Trophoblast cell (in vitro differentiated cells and primary cell): Measurements from ENCODE around the gene MUC6.

Experiments
- DNase-seq, 2 donors: peaks; one replicate each; pipeline ENCODE4 v3.0.0-alpha.2; 2016
- H2AFZ ChIP-seq: 2 replicates; pipeline ENCODE4 v1.6.1; 2013; ENCODE audit warnings: low read length, moderate library complexity, mild to moderate bottlenecking; ENCODE audit not compliant: insufficient read depth, poor library complexity
- H2AK5ac ChIP-seq: 2 replicates; pipeline ENCODE4 v1.6.1; 2013; ENCODE audit warnings: mild to moderate bottlenecking, low read length
- H2BK120ac ChIP-seq: 2 replicates; pipeline ENCODE4 v1.6.1; 2013; ENCODE audit warnings: low read length, mild to moderate bottlenecking, moderate library complexity; ENCODE audit not compliant: insufficient read depth, poor library complexity
- H2BK12ac ChIP-seq: 2 replicates; pipeline ENCODE4 v1.6.1; 2013; ENCODE audit warnings: mild to moderate bottlenecking, low read length, moderate library complexity
- H2BK5ac ChIP-seq: 2 replicates; pipeline ENCODE4 v1.6.1; 2013; ENCODE audit warnings: low read length, low read depth, moderate library complexity, mild to moderate bottlenecking; ENCODE audit not compliant: poor library complexity
- H3K14ac ChIP-seq: 2 replicates; pipeline ENCODE4 v1.6.1; 2013; ENCODE audit warnings: mild to moderate bottlenecking, low read length
- H3K18ac ChIP-seq: 2 replicates; pipeline ENCODE4 v1.6.1; 2013; ENCODE audit warnings: mild to moderate bottlenecking, low read length
- H3K23ac ChIP-seq: 2 replicates; pipeline ENCODE4 v1.6.1; 2013; ENCODE audit warnings: low read length
- H3K27ac ChIP-seq: 2 replicates; pipeline ENCODE4 v1.5.1; 2013; ENCODE audit warnings: low read depth, mild to moderate bottlenecking, inconsistent platforms, low read length, moderate library complexity
- H3K27me3 ChIP-seq: 2 replicates; pipeline ENCODE4 v1.6.1; 2013; ENCODE audit warnings: inconsistent platforms, mild to moderate bottlenecking, low read length, moderate library complexity; ENCODE audit not compliant: insufficient read depth
- H3K36me3 ChIP-seq, 2 experiments: 1 replicate in 1 of 2; 2 replicates in 1 of 2; pipeline ENCODE4 v1.6.1; 2013; ENCODE audit warnings: low read length in 2 of 2, mild to moderate bottlenecking in 2 of 2, moderate library complexity in 1 of 2; ENCODE audit not compliant: insufficient read depth in 2 of 2, control insufficient read depth in 1 of 2
- H3K4ac ChIP-seq: 2 replicates; pipeline ENCODE4 v1.6.1; 2013; ENCODE audit warnings: low read depth, mild to moderate bottlenecking, low read length, moderate library complexity
- H3K4me1 ChIP-seq, 2 experiments: 1 replicate in 1 of 2; 2 replicates in 1 of 2; pipeline ENCODE4 v1.6.1; 2013; ENCODE audit warnings: low read length in 2 of 2, mild to moderate bottlenecking in 2 of 2, moderate library complexity in 1 of 2; ENCODE audit not compliant: insufficient read depth in 2 of 2, control insufficient read depth in 1 of 2
- H3K4me2 ChIP-seq: 2 replicates; pipeline ENCODE4 v1.6.1; 2013; ENCODE audit warnings: inconsistent platforms, mild to moderate bottlenecking, low read length, moderate library complexity
- H3K4me3 ChIP-seq: 2 replicates; pipeline ENCODE4 v1.5.1; 2013; ENCODE audit warnings: mild to moderate bottlenecking, low read depth, low read length, inconsistent platforms
- H3K79me1 ChIP-seq: one replicate; pipeline ENCODE4 v1.6.1; 2013; ENCODE audit warnings: low read length
- H3K79me2 ChIP-seq: 2 replicates; pipeline ENCODE4 v1.6.1; 2013; ENCODE audit warnings: low read length, mild to moderate bottlenecking; ENCODE audit not compliant: control insufficient read depth, insufficient read depth, poor library complexity
- H3K9ac ChIP-seq: 2 replicates; pipeline ENCODE4 v1.6.1; 2013; ENCODE audit warnings: mild to moderate bottlenecking, low read length
- H3K9me3 ChIP-seq: 2 replicates; pipeline ENCODE4 v1.6.1; 2013; ENCODE audit warnings: low read depth, mild to moderate bottlenecking, control low read depth, inconsistent platforms, low read length; ENCODE audit not compliant: insufficient read depth
- H4K12ac ChIP-seq: 2 replicates; pipeline ENCODE4 v1.6.1; 2013; ENCODE audit warnings: low read depth, mild to moderate bottlenecking, low read length, moderate library complexity
- H4K8ac ChIP-seq: 2 replicates; pipeline ENCODE4 v1.6.1; 2013; ENCODE audit warnings: low read depth, mild to moderate bottlenecking, low read length, moderate library complexity
- H4K91ac ChIP-seq: one replicate; pipeline ENCODE4 v1.6.1; 2013; ENCODE audit warnings: low read depth, mild to moderate bottlenecking, low read length, moderate library complexity
- WGBS: extraction: QIAGEN DNeasy Blood & Tissue Kit; methylation state at CpG from one replicate; pipeline ENCODE4 v1.1.7; 2013; ENCODE audit warnings: missing lambda C conversion rate; ENCODE audit not compliant: insufficient read length, insufficient coverage; ENCODE audit errors: extremely low coverage; 5-methylcytosine and 5-hydroxymethylcytosine counted together

Gene MUC6

GRCh38 chr11:971731-972365, 64.7 kb downstream of the MUC6 start:
- Histone ChIP-seq H3K4me1 (peaks cover 0 to 4% of the 10 kb centered on the region in 2 experiments), H3K9me3 (peaks cover 2% of the 10 kb centered on the region), H2AFZ (no peak overlapping the region), H4K8ac (no peak overlapping the region), H3K27me3 (no peaks in the 10 kb centered on the region), H3K4me2 (no peak overlapping the region), H3K4ac (no peak overlapping the region), H3K27ac (no peak overlapping the region), H3K9ac (no peak overlapping the region), H3K18ac (no peak overlapping the region), H2BK12ac (no peak overlapping the region), H3K4me3 (no peak overlapping the region), H3K36me3 (peaks cover 46 to 56% of the 10 kb centered on the region in 2 experiments), H2BK120ac (no peak overlapping the region), H3K23ac (no peak overlapping the region), H3K79me1 (no peaks in the 10 kb centered on the region), H2BK5ac (no peak overlapping the region), H4K91ac (no peak overlapping the region), H3K79me2 (no peaks in the 10 kb centered on the region), H3K14ac (no peak overlapping the region), H2AK5ac (no peak overlapping the region), H4K12ac (no peak overlapping the region)
- WGBS = no CpG with 5 or more reads among the region's 31 CpGs
- no peak for DNase-seq

GRCh38 chr11:971092-971690, 65.3 kb downstream of the MUC6 start:
- H2BK12ac ChIP-seq = no peak overlapping the region
- no peak for DNase-seq
- H3K9me3 ChIP-seq = peaks cover 2% of the 10 kb centered on the region
- no peak overlapping the region for H2BK5ac ChIP-seq
- no peak overlapping the region for H2AFZ ChIP-seq
- H3K9ac ChIP-seq = no peak overlapping the region
- no peak overlapping the region for H4K91ac ChIP-seq
- H2AK5ac ChIP-seq = no peak overlapping the region
- no CpG with 5 or more reads among the region's 12 CpGs for WGBS
- H3K79me2 ChIP-seq = no peaks in the 10 kb centered on the region
- no peak overlapping the region for H3K23ac ChIP-seq
- no peak overlapping the region for H3K18ac ChIP-seq
- no peak overlapping the region for H4K12ac ChIP-seq
- peaks cover 0 to 4% of the 10 kb centered on the region in 2 experiments for H3K4me1 ChIP-seq
- no peak overlapping the region for H3K14ac ChIP-seq
- no peak overlapping the region for H3K4ac ChIP-seq
- H3K4me3 ChIP-seq = no peak overlapping the region
- no peak overlapping the region for H2BK120ac ChIP-seq
- H3K27me3 ChIP-seq = no peaks in the 10 kb centered on the region
- H3K4me2 ChIP-seq = no peak overlapping the region
- peaks cover 47 to 54% of the 10 kb centered on the region in 2 experiments for H3K36me3 ChIP-seq
- H4K8ac ChIP-seq = no peak overlapping the region
- H3K79me1 ChIP-seq = no peaks in the 10 kb centered on the region
- H3K27ac ChIP-seq = no peak overlapping the region

GRCh38 chr11:970319-970871, 66.1 kb downstream of the MUC6 start:
- DNase-seq = no peak
- Histone ChIP-seq H3K18ac (no peak overlapping the region), H3K4me2 (no peak overlapping the region), H3K36me3 (peaks cover 51% of the 10 kb centered on the region in 2 experiments), H3K4me1 (peaks cover 0 to 4% of the 10 kb centered on the region in 2 experiments), H3K4ac (no peak overlapping the region), H3K27ac (no peak overlapping the region), H2BK120ac (no peak overlapping the region), H2AK5ac (no peak overlapping the region), H3K79me1 (no peaks in the 10 kb centered on the region), H3K4me3 (no peak overlapping the region), H4K91ac (no peak overlapping the region), H3K9me3 (peaks cover 2% of the 10 kb centered on the region), H2BK5ac (no peak overlapping the region), H3K79me2 (no peaks in the 10 kb centered on the region), H3K23ac (no peak overlapping the region), H4K8ac (no peak overlapping the region), H2AFZ (no peak overlapping the region), H2BK12ac (no peak overlapping the region), H4K12ac (no peak overlapping the region), H3K27me3 (no peaks in the 10 kb centered on the region), H3K9ac (no peak overlapping the region), H3K14ac (no peak overlapping the region)
- no CpG with 5 or more reads among the region's 26 CpGs for WGBS

DNA sequence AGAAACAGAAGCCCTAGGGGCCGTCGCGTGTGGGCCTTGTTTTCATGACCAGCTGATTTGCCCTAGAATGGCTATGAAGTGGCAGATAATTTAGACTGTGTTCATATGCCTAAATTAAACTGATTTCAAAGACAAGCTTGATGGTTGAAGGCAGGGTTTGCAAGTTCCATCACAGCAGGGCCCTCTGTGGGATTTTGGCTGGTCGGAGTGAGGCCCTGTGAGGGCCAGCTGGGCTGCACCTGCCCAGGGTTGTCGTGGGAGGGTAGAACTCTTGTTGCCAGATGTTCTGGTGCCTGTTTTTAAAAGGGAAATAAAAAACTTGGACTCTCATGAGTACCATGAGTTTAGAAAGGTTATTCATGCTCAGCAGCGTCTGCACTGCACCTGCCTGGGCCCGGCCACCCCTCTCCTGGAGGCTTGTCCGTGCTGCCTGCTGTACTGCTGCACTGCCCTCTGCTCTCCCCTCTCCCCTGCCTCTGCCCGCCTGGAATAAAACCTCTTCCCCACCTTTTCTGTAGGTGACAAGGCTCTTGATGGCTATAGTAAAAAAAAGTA, 66.8 kb downstream of the MUC6 start:
- no peak overlapping the region for H3K14ac ChIP-seq
- H3K18ac ChIP-seq = no peak overlapping the region
- H3K9me3 ChIP-seq = peaks cover 2% of the 10 kb centered on the region
- H3K27ac ChIP-seq = no peak overlapping the region
- no peak overlapping the region for H3K4ac ChIP-seq
- no peak overlapping the region for H4K12ac ChIP-seq
- H3K9ac ChIP-seq = no peak overlapping the region
- H4K8ac ChIP-seq = no peak overlapping the region
- no peak overlapping the region for H2BK12ac ChIP-seq
- H3K79me2 ChIP-seq = no peaks in the 10 kb centered on the region
- DNase-seq = no peak
- H2BK5ac ChIP-seq = no peak overlapping the region
- WGBS = no CpG with 5 or more reads among the region's 9 CpGs
- H3K4me1 ChIP-seq = peaks cover 0 to 4% of the 10 kb centered on the region in 2 experiments
- no peak overlapping the region for H2AK5ac ChIP-seq
- H3K4me3 ChIP-seq = no peak overlapping the region
- H3K36me3 ChIP-seq = peaks cover 46 to 48% of the 10 kb centered on the region in 2 experiments
- H3K27me3 ChIP-seq = no peaks in the 10 kb centered on the region
- H3K4me2 ChIP-seq = no peak overlapping the region
- no peak overlapping the region for H2BK120ac ChIP-seq
- no peak overlapping the region for H4K91ac ChIP-seq
- no peak overlapping the region for H3K23ac ChIP-seq
- H2AFZ ChIP-seq = no peak overlapping the region
- H3K79me1 ChIP-seq = no peaks in the 10 kb centered on the region
